A549 (cell line): ENCODE measurements around the gene AP3S2. TPM values are rescaled to one million over a fixed set of nuclear protein-coding genes. Genes with fewer than 3 reads are reported as not detected.

Experiments
- ATAC-seq, 2 experiments: fragments of 200-7000 bp in 1 of 2; fragments of >200 bp in 1 of 2; cut with Nextera tagmentation in 1 of 2; cut with Tn5 transposase in 1 of 2; 3 replicates each; pipeline versions ENCODE4 v1.8.0 to v1.9.1; 2018 to 2020; ENCODE audit warnings: mild to moderate bottlenecking in 1 of 2, moderate library complexity in 1 of 2
- CTCF ChIA-PET: fragments of 300-600 bp; sonication (Branson Sonifier 250); formaldehyde crosslinking; extraction: SDS; loops from one replicate; lab custom pipeline; 2021; ENCODE audit warnings: antibody characterized with exemption, inconsistent platforms; lab: Yijun Ruan, JAX
- POLR2A ChIA-PET: fragments of 350-600 bp; formaldehyde crosslinking; extraction: SDS; loops from one replicate; lab custom pipeline; 2021; ENCODE audit warnings: antibody characterized with exemption, inconsistent platforms; lab: Yijun Ruan, JAX
- DNase-seq, 2 experiments: peaks; one replicate each; pipeline versions ENCODE4 v3.0.0 to v3.0.0-alpha.2; 2011 to 2016; ENCODE audit warnings: low read depth in 1 of 2, low spot score in 1 of 2
- FAIRE-seq: peaks from 2 replicates; lab custom pipeline; 2011; peaks lifted over from hg19 to GRCh38; lab: Jason Lieb, UNC
- H3K27ac ChIP-seq, 2 experiments: fragments of >200 bp; sonication (Bioruptor Twin); formaldehyde crosslinking; 3 replicates each; pipeline ENCODE4 v1.5.1; 2016 to 2017
- H3K4me1 ChIP-seq: fragments of >200 bp; sonication (Bioruptor Twin); formaldehyde crosslinking; 3 replicates; pipeline ENCODE4 v1.6.1; 2016
- H3K4me2 ChIP-seq: fragments of >200 bp; sonication (Bioruptor Twin); formaldehyde crosslinking; 3 replicates; pipeline ENCODE4 v1.6.1; 2016
- H3K4me3 ChIP-seq: fragments of >200 bp; sonication (Bioruptor Twin); formaldehyde crosslinking; 3 replicates; pipeline ENCODE4 v1.5.1; 2016
- H3K9me3 ChIP-seq: fragments of >200 bp; sonication (Bioruptor Twin); formaldehyde crosslinking; 3 replicates; pipeline ENCODE4 v1.6.1; 2016
- ATOH8 ChIP-seq: fragments of 250-450 bp; sonication (Bioruptor Pico); IDR thresholded peaks from 2 replicates; pipeline ENCODE4 v1.5.0; 2020; ENCODE audit warnings: low read depth, mild to moderate bottlenecking, moderate library complexity
- CBX2 ChIP-seq: fragments of 200-600 bp; sonication (generic); IDR thresholded peaks from 2 replicates; pipeline ENCODE4 v1.6.1; 2016; ENCODE audit warnings: low read depth, mild to moderate bottlenecking, borderline replicate concordance
- CEBPB ChIP-seq, 2 experiments: fragments of >200 bp in 1 of 2; sonication (Bioruptor Twin) in 1 of 2; formaldehyde crosslinking in 1 of 2; IDR thresholded peaks; 2 replicates each; pipeline ENCODE4 v1.6.1; 2012 to 2016
- CHD4 ChIP-seq: fragments of 200-600 bp; sonication (generic); IDR thresholded peaks from 2 replicates; pipeline ENCODE4 v1.6.1; 2016; ENCODE audit warnings: antibody characterized with exemption, mild to moderate bottlenecking, borderline replicate concordance
- EP300 ChIP-seq, 2 experiments: fragments of >200 bp; sonication (Bioruptor Twin); formaldehyde crosslinking; IDR thresholded peaks; 2 replicates in 1 of 2; 3 replicates in 1 of 2; pipeline ENCODE4 v1.6.1; 2016 to 2017
- FOSB ChIP-seq: fragments of 250-450 bp; sonication (Bioruptor Pico); IDR thresholded peaks from 2 replicates; pipeline ENCODE4 v1.5.0; 2020; ENCODE audit warnings: mild to moderate bottlenecking, moderate library complexity
- FOSL2 ChIP-seq, 2 experiments: fragments of 450-650 bp in 1 of 2; fragments of >200 bp in 1 of 2; sonication (Bioruptor Twin) in 1 of 2; formaldehyde crosslinking; IDR thresholded peaks; 2 replicates each; pipeline versions ENCODE4 v1.5.0 to v1.6.1; 2016 to 2020; ENCODE audit warnings: mild to moderate bottlenecking in 1 of 2, moderate library complexity in 1 of 2
- GATA3 ChIP-seq: IDR thresholded peaks from 2 replicates; pipeline ENCODE4 v1.6.1; 2012; ENCODE audit warnings: borderline replicate concordance
- HOXB5 ChIP-seq: fragments of 250-450 bp; sonication (Bioruptor Pico); IDR thresholded peaks from 2 replicates; pipeline ENCODE4 v1.5.0; 2020; ENCODE audit warnings: mild to moderate bottlenecking, moderate library complexity
- JUNB ChIP-seq: fragments of >200 bp; sonication (Bioruptor Twin); formaldehyde crosslinking; IDR thresholded peaks from 2 replicates; pipeline ENCODE4 v1.6.1; 2016
- KDM1A ChIP-seq: fragments of 200-600 bp; sonication (generic); IDR thresholded peaks from 2 replicates; pipeline ENCODE4 v1.6.1; 2016; ENCODE audit warnings: low read depth, mild to moderate bottlenecking
- MAFK ChIP-seq: fragments of 450-650 bp; IDR thresholded peaks from 2 replicates; pipeline ENCODE4 v1.6.1; 2014; ENCODE audit not compliant: partially characterized antibody
- MAZ ChIP-seq: fragments of 150-350 bp; IDR thresholded peaks from 2 replicates; pipeline ENCODE4 v1.6.1; 2014; ENCODE audit warnings: antibody characterized with exemption, low read depth, low read length, borderline replicate concordance
- MYC ChIP-seq: IDR thresholded peaks from 2 replicates; pipeline ENCODE4 v1.6.1; 2012; ENCODE audit warnings: mild to moderate bottlenecking, inconsistent platforms, low read length, improper control_type of control experiment, borderline replicate concordance
- PBX3 ChIP-seq: IDR thresholded peaks from 2 replicates; pipeline ENCODE4 v1.6.1; 2012
- PHF8 ChIP-seq: fragments of 200-600 bp; sonication (generic); IDR thresholded peaks from 2 replicates; pipeline ENCODE4 v1.6.1; 2016; ENCODE audit warnings: low read depth, mild to moderate bottlenecking, antibody characterized with exemption, moderate library complexity, borderline replicate concordance
- POLR2AphosphoS2 ChIP-seq: conservative IDR thresholded peaks from 2 replicates; pipeline ENCODE4 v1.6.1; 2012; ENCODE audit warnings: low read length, improper control_type of control experiment, inconsistent platforms
- RAD21 ChIP-seq, 2 experiments: fragments of >200 bp in 1 of 2; sonication (Bioruptor Twin) in 1 of 2; formaldehyde crosslinking in 1 of 2; IDR thresholded peaks in 1 of 2; conservative IDR thresholded peaks in 1 of 2; 2 replicates in 1 of 2; 3 replicates in 1 of 2; pipeline ENCODE4 v1.6.1; 2012 to 2018; ENCODE audit warnings: inconsistent platforms in 1 of 2
- RFX5 ChIP-seq: fragments of 450-650 bp; IDR thresholded peaks from 2 replicates; pipeline ENCODE4 v1.7.1; 2014; ENCODE audit warnings: antibody characterized with exemption, mild to moderate bottlenecking, moderate library complexity
- SMC3 ChIP-seq: fragments of >200 bp; sonication (Bioruptor Twin); formaldehyde crosslinking; IDR thresholded peaks from 3 replicates; pipeline ENCODE4 v1.6.1; 2018; ENCODE audit warnings: inconsistent platforms
- SREBF2 ChIP-seq: fragments of 450-650 bp; IDR thresholded peaks from 2 replicates; pipeline ENCODE4 v1.6.1; 2014; ENCODE audit warnings: mild to moderate bottlenecking, moderate library complexity
- TP53 ChIP-seq: fragments of 250-450 bp; sonication (Bioruptor Pico); IDR thresholded peaks from 2 replicates; pipeline ENCODE4 v1.5.0; 2021; ENCODE audit warnings: mild to moderate bottlenecking, moderate library complexity
- USF2 ChIP-seq: fragments of 450-650 bp; IDR thresholded peaks from 2 replicates; pipeline ENCODE4 v1.6.1; 2014; ENCODE audit warnings: antibody characterized with exemption
- ZNF302 ChIP-seq: fragments of 250-450 bp; sonication (Bioruptor Pico); IDR thresholded peaks from 2 replicates; pipeline ENCODE4 v1.9.0; 2021; ENCODE audit warnings: inconsistent platforms, mild to moderate bottlenecking, moderate library complexity
- WGBS: methylation state at CpG from one replicate; pipeline ENCODE4 v1.1.6; 2017; ENCODE audit errors: missing lambda C conversion rate; 5-methylcytosine and 5-hydroxymethylcytosine counted together
- polyA plus RNA-seq, 4 experiments: library from polyadenylated mRNA; depleted of rRNA in 3 of 4; stranded (reverse); fragments of >200 nt; fragmentation: RNase III in 1 of 4; extraction: RNeasy Plus Mini Kit Qiagen cat#74134 plus additional on column Dnase treatment in 1 of 4; gene quantifications; 2 replicates in 3 of 4; 3 replicates in 1 of 4; pipeline ENCODE4 v1.2.3, GENCODE V29; 2011 to 2017
- TF ChIP-seq, protein P1 (sequence below): IDR thresholded peaks from 2 replicates; pipeline ENCODE4 v1.6.1; 2012
- TF ChIP-seq, protein P2 (sequence below): IDR thresholded peaks from 2 replicates; pipeline ENCODE4 v1.6.1; 2012; ENCODE audit warnings: low read depth, borderline replicate concordance
- TF ChIP-seq, protein P3 (sequence below): fragments of >200 bp; sonication (Bioruptor Twin); formaldehyde crosslinking; IDR thresholded peaks from 3 replicates; pipeline ENCODE4 v1.6.1; 2016

Gene AP3S2
- polyA plus RNA-seq, 2 of the 4 experiments (the other 2 are of a cell fraction) = 85.1 to 85.9 TPM

DNA sequence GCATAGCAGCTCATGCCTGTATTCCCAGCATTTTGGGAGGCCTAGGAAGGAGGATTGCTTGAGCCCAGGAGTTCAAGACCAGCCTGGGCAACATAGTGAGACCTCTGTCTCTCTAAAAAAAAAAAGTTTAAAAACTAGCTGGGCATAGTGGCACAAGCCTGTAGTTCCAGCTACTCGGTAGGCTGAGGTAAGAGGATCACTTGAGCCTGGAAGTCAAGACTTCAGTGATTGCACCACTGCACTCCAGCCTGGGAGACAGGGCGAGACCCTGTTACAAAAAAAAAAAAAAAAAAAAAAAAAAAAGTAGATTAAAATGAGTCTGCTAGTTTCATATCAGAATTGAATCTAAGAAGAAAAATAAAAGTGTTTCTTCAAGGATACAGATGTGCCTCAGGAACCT, 46.7 kb downstream of the AP3S2 start:
- CTCF ChIA-PET = interaction anchor here (0.6 to 4.6 kb wide), 9 partner anchors 18 to 285 kb away, joined by 3 to 38 read pairs (median 3); no protein-coding TSS in a partner anchor
- H3K4me1 ChIP-seq = peaks cover 63% of the 10 kb centered on the region
- POLR2A ChIA-PET = no interaction called here
- peak overlapping the region; percentile 73 to 81; a peak in 5 of 6 replicates for H3K27ac ChIP-seq
- no peak overlapping the region for H3K4me2 ChIP-seq
- no peak overlapping the region for H3K4me3 ChIP-seq
- no peak for TF ChIP-seq MYC
- TF ChIP-seq ZNF302 (CRISPR knock-in tag) = no peak
- no peak for TF ChIP-seq SREBF2
- TF ChIP-seq, all 56 proteins: peak for 0
- 90% methylated on average over 2 of the region's 2 CpGs for WGBS
- ATAC-seq (no peak), DNase-seq (no peak), FAIRE-seq (no peak)
- H3K9me3 ChIP-seq = no peaks in the 10 kb centered on the region

GRCh38 chr15:89845305-89845893, 48.4 kb downstream of the AP3S2 start:
- Histone ChIP-seq H3K4me3 (no peak overlapping the region), H3K9me3 (no peaks in the 10 kb centered on the region), H3K4me1 (peaks cover 55% of the 10 kb centered on the region), H3K27ac (peak overlapping the region; percentile 73 to 81), H3K4me2 (peak overlapping the region; percentile 69)
- ATAC-seq (peak; percentile 89 to 92), FAIRE-seq (peak; percentile 84), DNase-seq (peak; percentile 72 to 80)
- ChIA-PET POLR2A (interaction anchor here (1.3 kb wide), 1 partner anchor 24 kb away, joined by 3 read pairs; no protein-coding TSS in a partner anchor), CTCF (interaction anchor here (0.7 to 2.5 kb wide), 11 partner anchors 16 to 298 kb away, joined by 3 to 9 read pairs (median 4); no protein-coding TSS in a partner anchor)
- 10% methylated on average over 5 of the region's 5 CpGs for WGBS
- no peak for TF ChIP-seq CHD4
- no peak for TF ChIP-seq POLR2AphosphoS2
- 0 out of 2 replicates have a peak, but pooled peaks have one; percentile 5 for TF ChIP-seq FOSB (CRISPR knock-in tag)
- TF ChIP-seq GATA3 = peak; percentile 62; the same call in 1 of the 2 replicates
- peak; percentile 3 for TF ChIP-seq MAFK
- TF ChIP-seq EP300 (IDR thresholded peaks at IDR 0.05) = 0 out of 5 replicates have a peak, but pooled peaks of 1 of the 2 experiments have one; percentile 11
- TF ChIP-seq, protein P1, sequence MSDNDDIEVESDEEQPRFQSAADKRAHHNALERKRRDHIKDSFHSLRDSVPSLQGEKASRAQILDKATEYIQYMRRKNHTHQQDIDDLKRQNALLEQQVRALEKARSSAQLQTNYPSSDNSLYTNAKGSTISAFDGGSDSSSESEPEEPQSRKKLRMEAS = peak; percentile 34; the same call in 1 of the 2 replicates
- no peak for TF ChIP-seq KDM1A
- no peak for TF ChIP-seq TP53 (CRISPR knock-in tag)
- peak; percentile 48; the same call in 1 of the 2 replicates for TF ChIP-seq FOSL2 (IDR thresholded peaks at IDR 0.05)
- peak; percentile 88 for TF ChIP-seq FOSL2 (CRISPR knock-in tag; IDR thresholded peaks at IDR 0.05)
- no peak for TF ChIP-seq USF2
- TF ChIP-seq RFX5 = no peak
- TF ChIP-seq MAZ = no peak
- no peak for TF ChIP-seq CBX2
- TF ChIP-seq, protein P2, sequence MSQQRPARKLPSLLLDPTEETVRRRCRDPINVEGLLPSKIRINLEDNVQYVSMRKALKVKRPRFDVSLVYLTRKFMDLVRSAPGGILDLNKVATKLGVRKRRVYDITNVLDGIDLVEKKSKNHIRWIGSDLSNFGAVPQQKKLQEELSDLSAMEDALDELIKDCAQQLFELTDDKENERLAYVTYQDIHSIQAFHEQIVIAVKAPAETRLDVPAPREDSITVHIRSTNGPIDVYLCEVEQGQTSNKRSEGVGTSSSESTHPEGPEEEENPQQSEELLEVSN = no peak
- TF ChIP-seq SMC3 = no peak
- no peak for TF ChIP-seq ATOH8 (CRISPR knock-in tag)
- TF ChIP-seq PHF8 = no peak
- TF ChIP-seq HOXB5 (CRISPR knock-in tag) = no peak
- no peak for TF ChIP-seq RAD21 (conservative IDR thresholded peaks at IDR 0.05 in 1 of 2, IDR thresholded peaks at IDR 0.05 in 1 of 2)
- TF ChIP-seq, protein P3, sequence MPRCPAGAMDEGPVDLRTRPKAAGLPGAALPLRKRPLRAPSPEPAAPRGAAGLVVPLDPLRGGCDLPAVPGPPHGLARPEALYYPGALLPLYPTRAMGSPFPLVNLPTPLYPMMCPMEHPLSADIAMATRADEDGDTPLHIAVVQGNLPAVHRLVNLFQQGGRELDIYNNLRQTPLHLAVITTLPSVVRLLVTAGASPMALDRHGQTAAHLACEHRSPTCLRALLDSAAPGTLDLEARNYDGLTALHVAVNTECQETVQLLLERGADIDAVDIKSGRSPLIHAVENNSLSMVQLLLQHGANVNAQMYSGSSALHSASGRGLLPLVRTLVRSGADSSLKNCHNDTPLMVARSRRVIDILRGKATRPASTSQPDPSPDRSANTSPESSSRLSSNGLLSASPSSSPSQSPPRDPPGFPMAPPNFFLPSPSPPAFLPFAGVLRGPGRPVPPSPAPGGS = 0 out of 3 replicates have a peak, but pooled peaks have one; percentile 30
- TF ChIP-seq PBX3 = no peak
- peak; percentile 66 for TF ChIP-seq JUNB
- TF ChIP-seq CEBPB (IDR thresholded peaks at IDR 0.05) = peak in 1 of 2 experiments; percentile 61; a peak in 1 of 4 replicates
